Measurements from ENCODE around the gene SIRPA.

SIRPA gene

DNA sequence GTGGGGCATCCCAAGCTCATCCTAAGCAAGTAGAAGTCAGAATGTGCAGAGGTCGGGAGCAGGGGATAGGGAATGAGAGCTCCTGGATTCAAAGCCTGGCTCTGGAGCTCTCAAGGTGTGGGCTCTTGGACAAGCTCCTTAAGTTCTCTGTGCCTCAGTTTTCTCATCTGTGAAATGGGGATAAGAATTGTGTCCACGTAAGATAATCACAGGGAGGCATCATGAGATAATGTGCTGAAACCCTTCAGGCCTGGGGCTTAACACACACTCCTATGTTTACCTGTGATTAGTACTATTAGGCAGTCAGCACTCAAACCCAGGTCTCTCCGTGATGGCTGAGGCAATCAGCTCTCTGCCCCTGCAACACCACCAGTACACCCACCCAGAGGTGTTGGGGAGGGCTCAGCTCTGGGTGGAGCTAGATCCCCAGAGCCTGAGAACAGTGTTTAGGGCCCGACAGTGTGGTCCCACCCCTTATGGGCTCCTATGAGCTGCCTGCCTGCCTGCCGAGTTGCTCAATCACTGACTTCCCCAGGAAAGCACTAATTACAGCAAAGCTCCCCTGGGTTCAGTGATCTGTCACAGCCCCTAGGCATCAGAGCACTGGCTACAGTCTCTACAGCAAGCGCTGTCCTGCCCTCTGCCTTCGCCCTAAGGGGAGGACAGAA is 6.3 kb upstream of the SIRPA start:
- DNase-seq, result peak in 1 of 2 donors; percentile 69

DNA sequence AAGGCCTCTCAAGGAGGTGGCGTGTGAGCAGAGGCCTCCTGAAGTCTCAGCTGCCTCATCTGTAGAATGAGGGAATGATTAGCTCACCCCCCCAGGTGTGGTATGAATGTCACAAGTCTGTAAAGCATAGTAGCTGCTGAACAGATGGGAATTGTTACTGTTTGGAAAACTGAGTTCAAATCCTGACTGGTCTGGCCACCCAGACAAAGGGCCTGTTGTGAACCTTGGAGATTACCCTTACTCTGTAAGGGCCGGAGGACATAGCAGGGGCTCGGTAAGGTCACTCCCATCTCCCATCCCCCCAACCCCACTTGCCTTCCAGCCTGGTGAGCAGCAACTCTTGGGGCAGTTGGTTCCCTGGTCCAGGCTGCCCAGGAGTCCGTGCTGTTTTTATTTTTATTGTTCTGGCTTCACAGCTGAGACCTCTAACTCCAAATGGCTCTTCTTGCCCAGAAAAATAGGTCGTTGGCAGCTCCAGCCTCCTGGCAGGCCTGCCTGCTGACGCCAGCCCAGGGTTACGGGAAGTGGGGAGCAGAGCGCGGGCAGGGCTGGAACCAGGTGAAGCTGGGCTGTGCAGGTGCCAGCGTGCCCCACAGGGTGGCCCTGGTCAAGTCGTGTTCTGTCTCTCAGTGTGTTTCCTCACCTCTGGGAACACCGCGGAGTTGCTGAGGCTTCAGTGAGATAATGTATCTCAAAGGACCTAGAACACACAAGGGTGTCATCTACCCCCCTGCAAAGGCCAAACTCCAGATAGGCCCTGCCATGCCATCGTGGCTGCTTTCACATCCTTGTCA is 4.5 kb upstream of the SIRPA start:
- no peak for DNase-seq

GRCh38 chr20:1891263-1892118 is 3.7 kb upstream of the SIRPA start:
- DNase-seq, result no peak

GRCh38 chr20:1892119-1892385 is 3.2 kb upstream of the SIRPA start:
- no peak for DNase-seq

DNA sequence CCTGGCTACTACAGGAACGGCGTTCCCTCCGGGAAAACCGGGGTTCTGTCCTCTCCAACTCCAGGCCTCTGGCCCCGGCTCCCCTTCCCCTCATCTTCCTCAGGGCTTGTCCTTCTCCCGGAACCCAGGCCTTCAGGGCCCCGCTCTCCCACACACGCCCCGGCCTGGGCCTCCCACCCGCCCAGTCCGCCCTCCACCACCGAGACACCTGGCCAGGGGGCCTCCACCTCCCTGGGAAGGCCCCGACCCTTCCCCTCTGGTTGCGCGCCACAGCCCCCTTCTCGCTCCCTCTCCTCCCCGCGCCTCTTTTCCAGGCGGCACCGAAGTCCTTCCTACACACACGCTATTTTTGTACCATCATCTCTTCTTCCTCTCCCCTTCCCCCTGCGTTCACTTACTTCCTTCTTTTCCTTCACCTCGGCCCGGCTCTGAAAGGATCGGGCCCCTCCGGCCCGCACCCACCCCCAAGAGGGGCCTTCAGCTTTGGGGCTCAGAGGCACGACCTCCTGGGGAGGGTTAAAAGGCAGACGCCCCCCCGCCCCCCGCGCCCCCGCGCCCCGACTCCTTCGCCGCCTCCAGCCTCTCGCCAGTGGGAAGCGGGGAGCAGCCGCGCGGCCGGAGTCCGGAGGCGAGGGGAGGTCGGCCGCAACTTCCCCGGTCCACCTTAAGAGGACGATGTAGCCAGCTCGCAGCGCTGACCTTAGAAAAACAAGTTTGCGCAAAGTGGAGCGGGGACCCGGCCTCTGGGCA is 1.3 kb upstream of the SIRPA start:
- DNase-seq, result peak in 1 of 2 donors; percentile 51

DNA sequence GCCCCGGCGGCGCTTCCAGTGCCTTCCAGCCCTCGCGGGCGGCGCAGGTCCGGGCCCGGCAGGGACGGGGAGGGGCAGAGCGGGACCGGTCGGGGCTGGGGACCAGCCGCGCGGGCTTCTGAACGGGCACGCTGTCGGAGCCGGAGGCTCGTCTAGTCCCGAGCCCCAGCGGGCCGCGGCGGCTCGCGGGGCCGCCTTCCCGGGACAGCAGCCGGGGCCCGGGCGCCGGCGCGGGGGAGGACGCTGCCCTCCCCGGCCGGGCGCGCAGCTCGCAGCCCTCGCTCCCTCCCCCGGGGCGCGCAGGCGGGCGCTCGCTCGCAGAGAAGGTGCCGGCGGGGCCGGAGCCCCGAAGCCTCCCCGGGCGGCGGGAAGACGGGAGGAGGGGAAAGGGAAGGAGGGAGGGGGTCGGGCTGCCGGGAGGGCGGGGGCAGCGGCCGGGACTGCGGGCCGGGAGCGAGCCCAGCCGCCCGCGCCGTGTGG is 696 bp upstream of the SIRPA start:
- DNase-seq, result no peak

GRCh38 chr20:1895674-1896483 is 672 bp downstream of the SIRPA start:
- DNase-seq, result no peak

- DNase-seq, result no peak
Measured at GRCh38 chr20:1896484-1897258, 1.5 kb downstream of the SIRPA start.

GRCh38 chr20:1897541-1897940 is 2.3 kb downstream of the SIRPA start:
- no peak for DNase-seq

- peak in 1 of 2 donors; percentile 62 for DNase-seq
Measured at GRCh38 chr20:1897965-1898464, 2.8 kb downstream of the SIRPA start.

DNA sequence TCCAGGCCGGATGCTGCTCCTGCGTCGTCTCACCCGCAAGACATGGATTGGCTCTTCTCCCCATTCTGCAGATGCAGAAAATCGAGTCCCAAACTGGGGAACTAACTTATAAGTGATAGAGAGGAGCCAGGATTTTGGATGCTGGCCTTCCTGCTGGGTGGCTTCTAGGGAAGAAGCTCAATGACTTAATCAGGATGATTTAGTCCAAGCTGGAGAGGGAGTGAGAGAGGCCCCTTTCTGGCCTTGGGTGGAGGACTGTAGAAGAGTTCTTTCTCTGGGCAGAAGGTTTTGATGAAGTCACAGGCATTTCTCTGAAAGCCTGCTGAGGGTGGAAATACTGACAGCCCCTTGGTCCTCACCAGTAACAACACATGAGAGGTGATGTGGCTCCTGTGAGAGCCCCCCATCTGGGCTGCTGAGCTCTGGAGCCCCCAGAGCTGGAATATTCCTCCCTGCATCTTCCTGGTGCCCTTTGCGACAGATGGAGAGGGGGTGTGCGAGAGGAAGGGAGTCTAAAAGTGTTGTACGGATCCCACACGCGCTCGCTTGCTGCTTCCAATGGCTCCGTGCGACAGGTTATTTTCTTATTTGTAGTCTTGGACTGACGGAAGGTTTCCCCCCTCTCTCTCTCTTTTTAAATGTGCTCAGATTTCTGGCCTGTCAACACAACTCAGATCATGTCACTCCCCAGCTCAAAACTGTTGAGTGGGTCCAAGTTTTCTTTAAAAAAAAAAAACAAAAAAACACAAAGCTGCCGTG is 3.5 kb downstream of the SIRPA start:
- no peak for DNase-seq

GRCh38 chr20:1899241-1899525 is 4.0 kb downstream of the SIRPA start:
- no peak for DNase-seq

GRCh38 chr20:1900321-1900801 is 5.2 kb downstream of the SIRPA start:
- no peak for DNase-seq

GRCh38 chr20:1901704-1902103 is 6.5 kb downstream of the SIRPA start:
- DNase-seq, result no peak

- no peak for DNase-seq
Measured at GRCh38 chr20:1902188-1902587, 7.0 kb downstream of the SIRPA start.

GRCh38 chr20:1904135-1904534 is 8.9 kb downstream of the SIRPA start:
- DNase-seq, result no peak

DNA sequence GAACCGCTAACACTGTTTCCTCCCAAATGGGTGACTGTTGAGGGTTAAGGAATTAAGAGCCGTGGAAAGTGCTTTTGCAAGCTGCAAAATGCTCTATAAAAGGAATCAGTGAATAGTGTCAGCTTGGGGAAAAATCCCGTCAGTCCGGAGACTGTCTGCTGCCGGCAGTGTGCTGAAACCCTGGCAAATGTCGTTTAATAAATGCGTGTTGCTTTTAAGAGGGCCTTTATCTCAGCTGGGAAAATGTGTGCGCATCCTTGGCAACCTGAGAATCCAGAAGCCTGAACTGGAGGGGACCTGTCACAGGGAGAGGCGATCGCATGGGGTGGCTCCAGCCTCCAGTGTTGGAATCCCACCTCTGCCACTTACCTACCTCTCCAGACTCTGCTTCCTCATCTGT is 9.8 kb downstream of the SIRPA start:
- DNase-seq, result no peak

DNA sequence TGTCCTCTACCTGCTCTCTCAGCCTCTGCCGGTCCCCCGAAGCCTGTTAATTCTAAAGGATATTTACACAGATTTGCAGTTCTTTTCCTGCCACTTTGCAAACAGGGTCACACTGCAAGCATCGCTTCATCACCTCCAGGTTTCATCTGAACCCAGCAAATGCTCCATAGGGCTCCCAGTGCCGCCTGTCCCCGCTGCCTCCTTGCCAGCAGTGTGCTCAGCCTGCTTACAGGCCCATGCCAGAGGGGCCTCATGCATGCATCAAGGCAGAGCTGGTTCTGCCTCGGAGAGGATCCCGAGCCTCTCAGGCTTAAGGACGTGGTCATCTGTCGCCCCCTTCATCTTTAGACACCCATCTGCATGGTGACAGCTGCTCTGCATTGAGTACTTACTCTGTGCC is 10.5 kb downstream of the SIRPA start:
- no peak for DNase-seq

DNA sequence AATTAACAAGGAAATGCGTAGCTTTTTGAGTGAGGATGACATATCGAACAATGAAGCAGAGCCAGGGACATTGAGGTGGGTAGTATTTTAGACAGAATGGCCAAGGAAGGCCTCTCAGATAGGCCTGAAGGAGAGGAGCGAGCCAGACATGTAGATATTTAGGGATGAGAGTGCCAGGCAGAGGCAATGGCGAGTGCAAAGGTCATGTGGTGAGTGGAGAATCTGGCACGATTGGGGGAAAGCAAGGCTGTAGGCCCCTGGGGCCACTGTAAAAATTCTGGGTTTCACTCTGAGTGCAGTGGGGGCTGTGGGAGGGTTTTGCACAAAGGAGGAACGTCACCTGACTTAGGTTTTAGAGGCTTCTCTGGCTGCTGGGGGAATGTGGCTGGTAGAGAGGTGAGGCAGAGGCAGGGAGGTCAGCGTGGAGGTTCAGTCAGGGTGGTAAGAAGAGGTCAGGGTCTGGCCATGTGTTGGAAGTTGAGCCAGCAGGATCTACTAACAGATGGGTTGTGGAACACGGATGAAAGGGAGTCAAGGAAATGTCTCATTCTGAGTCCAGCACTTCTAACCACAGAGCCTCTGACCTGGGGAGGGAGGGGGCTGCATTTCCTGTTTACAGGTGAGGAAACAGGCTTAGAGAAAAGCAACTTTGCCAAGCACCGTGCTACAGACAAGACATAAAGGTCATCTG is 11.3 kb downstream of the SIRPA start:
- no peak for DNase-seq

DNA sequence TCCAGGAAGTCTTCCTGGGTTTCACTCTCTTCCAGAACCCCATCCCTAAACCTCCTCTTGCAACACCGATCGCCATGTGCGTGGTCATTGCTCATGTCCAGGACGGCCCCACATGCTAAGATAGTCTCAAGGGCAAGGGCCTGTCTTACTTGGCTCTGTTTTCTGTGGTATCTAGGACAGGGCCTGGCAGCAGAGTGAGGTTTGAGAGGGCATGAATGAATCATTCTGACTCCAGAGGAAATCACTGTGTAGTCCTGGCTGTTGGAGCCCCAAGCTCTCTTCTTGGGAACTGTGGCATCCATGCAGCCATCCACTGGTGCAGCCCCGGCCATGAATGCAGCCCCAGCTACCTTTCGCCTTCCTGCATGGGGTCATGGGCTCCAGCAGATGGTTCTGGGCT is 12.4 kb downstream of the SIRPA start:
- DNase-seq, result no peak
